GM19351 (cell line): ENCODE measurements around the gene CACNA1B.

Experiments
- ATAC-seq: cut with Tn5 transposase; IDR thresholded peaks from one replicate; pipeline ENCODE4 v1.9.1; 2021; ENCODE audit warnings: mild to moderate bottlenecking, moderate library complexity; ENCODE audit not compliant: unreplicated experiment

The CACNA1B gene

DNA sequence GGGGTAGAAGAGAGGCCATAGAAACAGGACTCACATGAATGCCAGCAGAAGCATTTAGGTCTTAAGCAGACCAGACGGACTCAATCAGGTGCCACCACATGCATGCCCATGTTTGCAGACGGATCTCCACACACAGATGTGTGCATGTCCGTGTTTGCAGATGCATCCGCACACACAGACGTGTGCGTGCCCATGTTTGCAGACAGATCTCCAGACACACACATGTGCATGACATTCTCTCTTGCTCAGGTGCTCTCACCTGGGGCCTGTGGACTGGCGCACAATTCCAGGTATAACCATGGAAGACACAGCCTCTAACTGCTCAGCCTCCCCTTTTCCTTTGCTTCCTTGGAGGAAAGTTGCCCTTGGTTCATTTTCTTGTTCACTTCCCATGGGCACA, 148.3 kb downstream of the CACNA1B start:
- no peak for ATAC-seq

- ATAC-seq: no peak
Measured at GRCh38 chr9:138028596-138028995, 151.0 kb downstream of the CACNA1B start.

GRCh38 chr9:138031186-138031585, 153.6 kb downstream of the CACNA1B start:
- ATAC-seq: no peak

- no peak for ATAC-seq
Measured at GRCh38 chr9:138033950-138034349, 156.4 kb downstream of the CACNA1B start.

- ATAC-seq: no peak
Measured at GRCh38 chr9:138037140-138037539, 159.6 kb downstream of the CACNA1B start.

DNA sequence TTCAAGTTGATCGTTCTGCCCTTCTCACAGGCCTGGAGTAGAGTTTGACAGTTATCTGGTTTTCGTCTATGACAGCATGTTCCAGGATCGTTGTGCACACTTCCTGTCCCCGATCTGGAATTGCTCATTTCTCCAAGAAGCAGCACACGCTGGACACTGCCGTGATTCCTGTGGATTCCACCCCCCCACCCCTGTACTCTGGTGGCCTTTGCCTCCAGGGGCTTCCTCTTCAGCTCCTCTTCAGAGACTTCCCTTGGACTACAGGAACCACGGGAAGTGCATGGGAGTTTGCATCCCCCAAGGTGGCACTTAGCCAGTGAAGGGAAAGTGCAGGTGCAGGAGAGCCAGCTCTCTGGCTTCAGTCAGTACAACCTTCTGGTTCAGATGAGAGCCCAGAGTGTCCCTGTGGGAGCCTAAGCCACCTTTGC, 160.7 kb downstream of the CACNA1B start:
- ATAC-seq: no peak

DNA sequence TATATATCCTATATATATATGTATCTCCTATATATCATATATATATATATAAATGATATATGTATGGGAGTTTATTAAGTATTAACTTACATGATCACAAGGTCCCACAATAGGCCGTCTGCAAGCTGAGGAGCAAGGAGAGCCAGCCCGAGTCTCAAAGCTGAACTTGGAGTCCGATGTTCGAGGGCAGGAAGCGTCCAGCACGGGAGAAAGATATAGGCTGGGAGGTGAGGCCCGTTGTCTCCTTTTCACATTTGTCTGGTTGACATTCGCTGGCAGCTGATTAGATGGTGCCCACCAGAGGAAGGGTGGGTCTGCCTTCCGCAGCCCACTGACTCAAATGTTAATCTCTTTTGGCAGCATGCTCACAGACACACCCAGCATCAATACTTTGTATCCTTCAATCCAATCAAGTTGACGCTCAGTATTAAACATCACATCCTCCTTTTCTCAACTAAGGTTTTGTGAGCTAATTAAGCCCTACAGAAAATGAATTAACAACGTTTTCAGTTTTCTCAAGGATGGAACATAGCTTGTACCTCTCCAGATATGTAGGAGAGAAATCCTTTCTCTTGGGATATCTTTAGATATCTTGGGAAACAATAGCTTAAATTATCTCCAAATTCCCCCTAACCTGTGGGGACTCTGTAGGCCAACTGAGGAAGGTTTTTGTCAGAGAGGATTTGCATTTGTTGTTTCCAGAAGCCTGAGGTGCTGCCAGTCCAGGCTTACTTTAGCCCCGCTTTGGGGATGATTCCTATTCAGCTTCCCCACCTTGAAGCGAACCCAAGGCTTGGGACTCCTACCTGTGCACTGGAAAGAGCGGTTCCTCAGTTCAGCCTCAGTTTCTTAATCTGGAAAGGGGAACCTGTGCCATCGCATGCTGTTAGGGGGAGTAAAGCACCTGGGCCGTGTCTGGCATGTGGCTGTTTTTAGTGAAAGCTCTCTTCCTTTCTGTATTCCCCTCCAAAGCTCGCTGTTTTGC, 163.2 kb downstream of the CACNA1B start:
- no peak for ATAC-seq

DNA sequence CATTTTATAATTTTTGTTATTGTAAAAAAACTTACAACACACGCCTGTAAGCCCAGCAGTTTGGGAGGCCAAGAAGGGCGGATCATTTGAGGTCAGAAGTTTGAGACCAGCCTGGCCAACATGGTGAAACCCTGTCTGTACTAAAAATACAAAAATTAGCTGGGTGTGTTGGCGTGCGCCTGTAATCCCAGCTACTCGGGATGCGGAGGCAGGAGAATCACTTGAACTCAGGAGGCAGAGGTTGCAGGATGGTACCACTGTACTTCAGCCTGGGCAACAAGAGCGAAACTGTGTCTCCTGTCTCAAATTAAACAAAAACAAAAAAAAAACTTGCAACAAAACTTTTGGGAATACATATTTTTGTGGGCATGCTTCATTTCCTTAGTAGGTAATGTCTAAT, 164.6 kb downstream of the CACNA1B start:
- ATAC-seq: no peak

DNA sequence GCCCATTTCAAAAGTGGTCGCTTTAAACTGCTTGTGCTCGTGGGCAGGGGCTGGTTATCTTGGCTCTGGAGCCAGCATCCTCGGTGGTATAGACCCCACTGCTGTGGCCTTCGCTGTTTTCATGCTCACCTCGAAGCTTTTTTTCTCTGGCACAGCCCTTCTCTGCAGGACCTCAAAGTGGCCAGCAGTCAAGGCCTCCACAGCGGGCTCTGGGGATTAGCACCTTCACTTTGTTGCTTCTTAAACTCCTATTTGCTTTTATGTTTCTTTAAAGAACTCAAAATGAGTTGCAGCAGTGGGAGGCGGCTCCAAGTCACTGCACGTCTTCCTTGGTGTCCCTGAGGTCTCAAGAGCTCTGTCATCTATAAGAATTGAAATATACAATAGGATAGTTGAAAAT, 165.1 kb downstream of the CACNA1B start:
- no peak for ATAC-seq

GRCh38 chr9:138043061-138043410, 165.5 kb downstream of the CACNA1B start:
- no peak for ATAC-seq

DNA sequence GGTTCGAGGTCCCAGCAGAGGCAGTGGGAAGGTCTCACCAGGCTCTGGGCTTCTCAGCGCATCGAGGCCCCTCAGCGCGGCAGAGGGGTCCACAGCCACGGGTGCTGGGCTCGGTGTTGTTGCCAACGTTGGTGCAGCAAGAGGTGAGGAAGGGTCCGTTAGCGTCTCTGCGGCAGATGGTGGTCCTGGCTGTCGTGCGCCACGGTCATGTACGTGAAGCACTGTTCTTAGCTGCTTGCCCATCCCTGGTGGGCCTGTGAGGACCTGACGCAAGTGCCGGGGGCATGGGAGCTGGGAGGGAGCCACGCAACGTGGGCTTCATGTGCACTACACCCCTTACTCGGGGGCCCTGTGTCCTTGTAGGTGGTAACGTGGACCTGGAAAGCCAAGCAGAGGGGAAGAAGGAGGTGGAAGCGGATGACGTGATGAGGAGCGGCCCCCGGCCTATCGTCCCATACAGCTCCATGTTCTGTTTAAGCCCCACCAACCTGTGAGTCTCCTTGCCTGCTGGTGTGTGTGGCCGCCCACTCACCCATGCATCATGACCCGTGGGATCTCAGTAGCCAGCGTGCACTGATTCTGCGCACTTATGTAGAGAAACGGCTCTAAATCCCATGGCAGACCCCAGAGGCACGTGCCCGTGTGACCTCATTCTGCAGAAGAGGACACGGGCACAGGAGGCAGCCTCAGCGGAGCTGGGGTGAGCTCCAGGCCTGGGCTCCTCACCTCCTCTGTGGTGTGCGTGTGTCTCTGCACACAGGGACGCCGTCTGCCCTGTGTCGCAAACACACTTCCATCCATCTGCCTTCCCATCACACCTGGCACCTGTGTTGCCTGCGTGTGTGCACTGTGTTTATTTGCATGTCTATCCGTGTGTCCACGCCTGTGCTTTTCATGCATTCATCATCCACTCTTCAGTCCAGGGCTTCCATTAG, 166.1 kb downstream of the CACNA1B start:
- no peak for ATAC-seq

- no peak for ATAC-seq
Measured at GRCh38 chr9:138044485-138045383, 167.2 kb downstream of the CACNA1B start.

DNA sequence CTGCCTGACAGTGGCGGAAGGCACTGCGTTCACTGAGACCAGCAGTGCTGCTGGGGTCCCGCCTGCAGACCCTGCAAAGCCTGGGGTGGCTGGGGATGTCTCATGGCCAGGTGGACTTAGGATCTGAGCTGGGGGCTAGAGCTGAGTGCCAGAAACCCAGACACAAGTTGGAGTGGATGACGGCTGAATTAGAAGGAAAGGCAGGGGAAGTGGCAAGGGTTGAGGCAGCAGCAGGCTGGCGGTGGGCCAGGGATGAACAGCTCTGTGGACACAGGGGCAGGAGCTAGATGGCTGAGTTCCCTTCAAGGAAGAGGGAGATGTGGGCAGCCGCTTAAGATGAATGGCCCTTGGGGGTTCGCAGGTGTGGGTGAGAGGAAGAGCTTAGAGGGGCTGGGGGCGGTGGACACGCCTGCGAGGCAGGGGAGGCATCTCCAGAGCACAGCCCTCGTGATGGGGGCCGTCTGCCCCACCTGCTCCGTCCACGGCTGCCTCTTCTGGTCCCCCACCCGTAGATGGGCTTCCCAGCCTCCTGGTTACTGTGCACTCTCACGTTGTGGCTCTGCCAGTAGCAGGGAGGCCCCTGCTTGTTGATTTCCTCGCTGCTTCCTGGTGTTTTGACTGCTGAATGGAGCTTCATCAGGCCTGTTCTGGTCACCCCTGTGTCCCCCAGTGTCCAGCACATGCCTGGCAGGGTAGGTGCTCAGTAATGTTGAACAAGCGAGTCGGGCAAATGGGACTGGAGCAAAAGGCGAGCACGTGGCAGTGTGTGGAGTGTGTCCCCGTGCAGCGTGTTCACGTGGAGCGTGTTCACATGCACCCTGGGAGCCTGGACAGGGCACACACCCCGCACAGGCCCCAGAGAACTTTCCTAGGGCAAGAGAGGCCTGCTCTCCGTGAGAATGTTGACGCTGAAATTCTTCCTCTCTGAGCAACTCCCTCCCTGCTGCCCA, 168.2 kb downstream of the CACNA1B start:
- no peak for ATAC-seq

DNA sequence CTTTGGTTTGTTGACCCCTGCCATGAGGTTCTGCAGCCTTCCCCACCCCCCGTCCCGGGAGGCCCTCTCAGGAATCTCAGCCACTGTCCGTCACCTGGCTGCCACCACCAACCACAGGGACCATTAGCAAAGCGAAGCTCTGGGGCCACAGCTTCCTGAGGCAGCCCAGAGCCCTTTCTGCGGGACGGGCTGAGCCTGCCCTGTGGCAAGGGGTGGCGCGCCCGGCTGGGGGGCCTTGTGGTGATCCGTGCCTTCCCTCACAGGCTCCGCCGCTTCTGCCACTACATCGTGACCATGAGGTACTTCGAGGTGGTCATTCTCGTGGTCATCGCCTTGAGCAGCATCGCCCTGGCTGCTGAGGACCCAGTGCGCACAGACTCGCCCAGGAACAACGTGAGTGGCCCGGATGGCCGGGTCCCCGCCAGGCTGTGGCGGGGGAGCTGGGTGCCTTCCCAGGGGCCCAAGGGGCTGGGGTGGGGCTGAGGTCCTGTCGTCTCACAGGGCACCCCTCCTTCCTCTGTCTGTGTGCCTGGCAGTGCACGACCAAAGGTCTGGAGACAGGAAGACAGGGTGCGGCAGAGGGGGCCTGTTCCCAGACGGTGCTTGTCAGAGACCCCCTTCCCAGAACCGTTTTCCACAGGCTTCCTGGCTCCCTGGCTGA, 169.2 kb downstream of the CACNA1B start:
- ATAC-seq: no peak

DNA sequence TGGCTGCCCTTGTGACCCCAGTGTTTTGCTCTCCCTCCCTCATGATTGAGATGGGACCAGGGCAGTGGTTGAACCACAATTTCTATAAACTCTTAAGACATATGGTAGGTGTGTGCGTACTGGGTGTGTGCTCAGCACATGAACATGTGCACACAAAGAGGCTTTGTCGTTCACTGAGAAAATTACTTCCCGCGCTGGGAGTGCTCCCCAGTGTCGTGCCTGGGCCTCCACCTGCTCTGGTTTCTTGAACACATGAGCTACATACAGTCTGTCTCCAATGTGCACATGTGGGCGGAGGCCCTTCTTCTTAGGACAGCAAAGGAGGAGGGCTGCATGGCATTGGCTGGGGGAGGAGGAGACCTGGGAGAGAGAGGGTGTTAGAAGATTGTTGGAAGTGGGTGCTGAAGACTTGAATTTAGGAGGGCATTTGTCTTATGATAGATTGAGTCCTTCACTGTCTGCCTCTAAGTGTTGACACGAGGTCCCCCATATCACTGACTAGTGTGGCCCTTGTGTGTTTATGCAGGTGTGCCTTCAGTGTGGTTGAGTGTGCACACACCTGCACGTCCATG, 170.0 kb downstream of the CACNA1B start:
- no peak for ATAC-seq

GRCh38 chr9:138048184-138048583, 170.6 kb downstream of the CACNA1B start:
- ATAC-seq: no peak

DNA sequence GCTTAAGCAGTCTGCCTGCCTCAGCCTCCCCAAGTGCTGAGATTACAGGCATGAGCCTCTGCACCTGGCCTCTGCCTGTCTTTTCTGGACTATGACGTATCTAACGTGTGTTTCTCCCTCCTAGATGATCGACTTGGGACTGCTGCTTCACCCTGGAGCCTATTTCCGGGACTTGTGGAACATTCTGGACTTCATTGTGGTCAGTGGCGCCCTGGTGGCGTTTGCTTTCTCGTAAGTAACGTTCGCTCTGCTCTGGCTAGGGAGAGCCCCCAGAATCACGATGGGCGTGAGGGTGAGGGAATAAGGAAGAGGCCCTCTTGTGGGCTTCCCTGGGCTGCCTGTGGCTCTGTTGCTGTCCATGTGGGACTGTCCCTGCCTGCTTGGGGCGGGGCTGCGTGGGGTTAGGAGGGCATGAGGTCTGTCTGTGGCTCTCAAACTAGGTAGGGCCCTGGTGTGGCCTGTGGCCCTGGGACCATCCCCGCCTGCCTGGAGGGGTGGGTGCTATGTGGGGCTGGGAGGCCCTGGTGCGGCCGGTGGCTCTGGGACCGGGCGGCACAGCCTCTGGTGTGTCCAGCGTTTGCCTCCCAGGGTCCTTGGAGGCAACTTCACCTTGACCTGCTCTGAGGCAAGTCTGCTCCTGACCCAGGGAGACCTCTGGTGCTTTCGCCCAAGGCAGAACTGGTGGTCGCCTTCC, 171.7 kb downstream of the CACNA1B start:
- no peak for ATAC-seq
